MM.1S (cell line): ENCODE data around the gene CLEC16A.

Experiments used
- DNase-seq: peaks from one replicate; pipeline ENCODE4 v3.0.0-alpha.2; 2015
- H2AFZ ChIP-seq: fragments of 300-600 bp; sonication (generic); 2 replicates; pipeline ENCODE4 v1.6.0; 2016; ENCODE audit warnings: antibody characterized with exemption, low read length
- H3F3A ChIP-seq: fragments of 300-600 bp; sonication (generic); 2 replicates; pipeline ENCODE4 v1.6.1; 2016; ENCODE audit warnings: mild to moderate bottlenecking, antibody characterized with exemption, low read length, moderate library complexity, mixed read lengths; ENCODE audit not compliant: insufficient read depth
- H3K27ac ChIP-seq: fragments of 300-600 bp; sonication (generic); 2 replicates; pipeline ENCODE4 v1.5.1; 2016; ENCODE audit warnings: mild to moderate bottlenecking, low read length
- H3K27me3 ChIP-seq: fragments of 300-600 bp; sonication (generic); replicated peaks from 2 replicates; pipeline ENCODE4 v1.6.0; 2016; ENCODE audit warnings: low read length; ENCODE audit not compliant: insufficient read depth
- H3K36me3 ChIP-seq: fragments of 300-600 bp; sonication (generic); replicated peaks from 2 replicates; pipeline ENCODE4 v1.6.1; 2016; ENCODE audit warnings: mild to moderate bottlenecking, low read length, mixed read lengths; ENCODE audit not compliant: insufficient read depth
- H3K4me1 ChIP-seq: fragments of 300-600 bp; sonication (generic); 2 replicates; pipeline ENCODE4 v1.6.1; 2016; ENCODE audit warnings: low read length, mixed read lengths
- H3K4me2 ChIP-seq: fragments of 300-600 bp; sonication (generic); 2 replicates; pipeline ENCODE4 v1.6.0; 2016; ENCODE audit warnings: low read depth, low read length
- H3K4me3 ChIP-seq: fragments of 300-600 bp; sonication (generic); 2 replicates; pipeline ENCODE4 v1.5.1; 2016; ENCODE audit warnings: low read length, mixed read lengths
- H3K79me2 ChIP-seq: fragments of 300-600 bp; sonication (generic); 2 replicates; pipeline ENCODE4 v1.6.1; 2016; ENCODE audit warnings: mixed run types, low read length, mixed read lengths
- H3K9ac ChIP-seq: fragments of 300-600 bp; sonication (generic); 2 replicates; pipeline ENCODE4 v1.6.1; 2016; ENCODE audit warnings: low read length, mixed read lengths
- H3K9me2 ChIP-seq: fragments of 300-600 bp; sonication (generic); replicated peaks from 2 replicates; pipeline ENCODE4 v1.6.1; 2016; ENCODE audit warnings: mild to moderate bottlenecking, low read length, mixed read lengths; ENCODE audit not compliant: insufficient read depth
- H3K9me3 ChIP-seq: fragments of 300-600 bp; sonication (generic); replicated peaks from 2 replicates; pipeline ENCODE4 v1.6.1; 2016; ENCODE audit warnings: mild to moderate bottlenecking, low read length, mixed read lengths; ENCODE audit not compliant: insufficient read depth
- H4K20me1 ChIP-seq: fragments of 300-600 bp; sonication (generic); 2 replicates; pipeline ENCODE4 v1.6.1; 2016; ENCODE audit warnings: mild to moderate bottlenecking, low read length, moderate library complexity, mixed read lengths; ENCODE audit not compliant: insufficient read depth
- EZH2 ChIP-seq: fragments of 300-600 bp; sonication (generic); optimal IDR thresholded peaks from 2 replicates; pipeline ENCODE3; 2017; ENCODE audit warnings: low read depth, mild to moderate bottlenecking, antibody characterized with exemption, low read length, mixed read lengths
- EZH2phosphoT487 ChIP-seq: fragments of 300-600 bp; sonication (generic); IDR thresholded peaks from 2 replicates; pipeline ENCODE4 v1.6.1; 2018; ENCODE audit warnings: antibody characterized with exemption, low read length
- TF ChIP-seq, protein P1 (sequence below): fragments of 300-600 bp; sonication (generic); IDR thresholded peaks from 2 replicates; pipeline ENCODE4 v1.5.1; 2016; ENCODE audit warnings: antibody characterized with exemption, low read length, mixed read lengths

Gene CLEC16A

DNA sequence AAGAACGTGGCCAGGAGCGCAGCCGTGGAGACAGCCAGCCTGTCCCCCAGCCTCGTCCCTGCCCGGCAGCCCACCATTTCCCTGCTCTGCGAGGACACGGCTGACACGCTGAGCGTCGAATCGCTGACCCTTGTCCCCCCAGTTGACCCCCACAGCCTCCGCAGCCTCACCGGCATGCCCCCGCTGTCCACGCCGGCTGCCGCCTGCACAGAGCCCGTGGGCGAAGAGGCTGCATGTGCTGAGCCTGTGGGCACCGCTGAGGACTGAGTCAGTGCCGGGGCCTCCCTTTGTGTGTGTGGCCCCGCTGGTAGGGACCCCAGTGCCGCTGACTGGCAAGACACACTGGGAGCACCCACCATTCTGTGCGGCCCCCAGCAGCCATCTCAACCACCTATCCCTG, 234.1 kb downstream of the CLEC16A start:
- Histone ChIP-seq H3K27me3 (no peaks in the 10 kb centered on the region), H3K9me3 (no peaks in the 10 kb centered on the region), H2AFZ (no peak overlapping the region), H3K36me3 (no peaks in the 10 kb centered on the region), H3K9me2 (no peaks in the 10 kb centered on the region), H3K27ac (no peak overlapping the region), H4K20me1 (no peaks in the 10 kb centered on the region), H3K9ac (no peak overlapping the region), H3K4me1 (no peaks in the 10 kb centered on the region), H3F3A (no peaks in the 10 kb centered on the region), H3K4me3 (no peak overlapping the region), H3K4me2 (no peak overlapping the region), H3K79me2 (no peaks in the 10 kb centered on the region)
- TF ChIP-seq EZH2 = no peak
- no peak for TF ChIP-seq EZH2phosphoT487
- TF ChIP-seq, protein P1, sequence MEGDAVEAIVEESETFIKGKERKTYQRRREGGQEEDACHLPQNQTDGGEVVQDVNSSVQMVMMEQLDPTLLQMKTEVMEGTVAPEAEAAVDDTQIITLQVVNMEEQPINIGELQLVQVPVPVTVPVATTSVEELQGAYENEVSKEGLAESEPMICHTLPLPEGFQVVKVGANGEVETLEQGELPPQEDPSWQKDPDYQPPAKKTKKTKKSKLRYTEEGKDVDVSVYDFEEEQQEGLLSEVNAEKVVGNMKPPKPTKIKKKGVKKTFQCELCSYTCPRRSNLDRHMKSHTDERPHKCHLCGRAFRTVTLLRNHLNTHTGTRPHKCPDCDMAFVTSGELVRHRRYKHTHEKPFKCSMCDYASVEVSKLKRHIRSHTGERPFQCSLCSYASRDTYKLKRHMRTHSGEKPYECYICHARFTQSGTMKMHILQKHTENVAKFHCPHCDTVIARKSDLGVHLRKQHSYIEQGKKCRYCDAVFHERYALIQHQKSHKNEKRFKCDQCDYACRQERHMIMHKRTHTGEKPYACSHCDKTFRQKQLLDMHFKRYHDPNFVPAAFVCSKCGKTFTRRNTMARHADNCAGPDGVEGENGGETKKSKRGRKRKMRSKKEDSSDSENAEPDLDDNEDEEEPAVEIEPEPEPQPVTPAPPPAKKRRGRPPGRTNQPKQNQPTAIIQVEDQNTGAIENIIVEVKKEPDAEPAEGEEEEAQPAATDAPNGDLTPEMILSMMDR = no peak
- DNase-seq = no peak

DNA sequence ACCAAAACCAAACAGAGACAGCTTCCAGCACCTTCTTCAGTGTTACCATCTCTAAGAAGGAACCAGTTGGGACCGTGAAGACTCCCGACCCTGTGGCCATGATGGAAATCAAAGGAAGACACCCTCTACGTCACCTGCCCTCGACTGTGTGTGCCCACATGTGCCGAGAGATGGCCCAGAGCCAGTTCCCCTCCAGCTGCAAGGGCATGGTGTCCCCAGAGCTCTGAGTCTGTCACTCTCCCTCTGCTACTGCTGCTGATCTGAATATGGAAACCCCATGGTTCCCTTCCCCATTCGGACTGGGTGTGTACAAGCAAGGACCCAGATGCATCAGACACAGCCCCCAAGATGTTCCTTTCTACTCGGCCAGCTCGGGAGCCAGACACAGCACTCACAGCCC, 235.2 kb downstream of the CLEC16A start:
- no peak overlapping the region for H3K4me2 ChIP-seq
- TF ChIP-seq EZH2phosphoT487 (no peak), EZH2 (no peak)
- TF ChIP-seq, protein P1 = no peak
- no peaks in the 10 kb centered on the region for H3F3A ChIP-seq
- H3K9me3 ChIP-seq = no peaks in the 10 kb centered on the region
- H3K27me3 ChIP-seq = no peaks in the 10 kb centered on the region
- H3K79me2 ChIP-seq = no peaks in the 10 kb centered on the region
- H3K4me1 ChIP-seq = no peaks in the 10 kb centered on the region
- no peaks in the 10 kb centered on the region for H3K36me3 ChIP-seq
- H3K4me3 ChIP-seq = no peak overlapping the region
- no peak overlapping the region for H3K9ac ChIP-seq
- no peaks in the 10 kb centered on the region for H4K20me1 ChIP-seq
- H3K9me2 ChIP-seq = no peaks in the 10 kb centered on the region
- no peak for DNase-seq
- H2AFZ ChIP-seq = no peak overlapping the region
- no peak overlapping the region for H3K27ac ChIP-seq

DNA sequence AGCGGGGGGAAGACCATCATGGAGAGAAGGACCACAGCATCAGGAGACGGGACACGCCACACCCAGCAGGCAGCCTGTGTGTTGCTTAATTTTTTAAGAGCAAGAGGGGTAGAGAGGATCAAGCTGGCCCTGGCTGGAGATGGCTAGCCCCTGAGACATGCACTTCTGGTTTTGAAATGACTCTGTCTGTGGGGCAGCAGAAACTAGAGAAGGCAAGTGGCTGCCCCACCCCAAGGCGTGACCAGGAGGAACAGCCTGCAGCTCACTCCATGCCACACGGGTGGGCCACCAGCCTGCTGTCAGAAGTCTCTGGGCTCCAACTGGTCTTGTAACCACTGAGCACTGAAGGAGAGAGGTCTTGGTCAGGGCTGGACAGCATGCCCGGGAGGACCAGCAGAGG, 236.1 kb downstream of the CLEC16A start:
- Histone ChIP-seq H3K4me3 (no peak overlapping the region), H3F3A (no peaks in the 10 kb centered on the region), H3K79me2 (no peaks in the 10 kb centered on the region), H2AFZ (no peak overlapping the region), H3K27me3 (no peaks in the 10 kb centered on the region), H3K36me3 (no peaks in the 10 kb centered on the region), H3K9me3 (no peaks in the 10 kb centered on the region), H3K4me1 (no peaks in the 10 kb centered on the region), H3K9me2 (no peaks in the 10 kb centered on the region), H3K9ac (no peak overlapping the region), H3K4me2 (no peak overlapping the region), H3K27ac (no peak overlapping the region), H4K20me1 (no peaks in the 10 kb centered on the region)
- TF ChIP-seq EZH2 (no peak), EZH2phosphoT487 (no peak)
- TF ChIP-seq, protein P1 = no peak
- no peak for DNase-seq
